SU-DHL-6 (cell line): ENCODE results near the gene PRCD.

Experiments used
- H2AFZ ChIP-seq: fragments of 200-600 bp; sonication (generic); 2 replicates; pipeline ENCODE4 v1.6.1; 2014; ENCODE audit warnings: low read depth, mild to moderate bottlenecking, moderate library complexity, mixed read lengths, antibody characterized with exemption, low read length; ENCODE audit not compliant: severe bottlenecking
- H3F3A ChIP-seq: fragments of 200-600 bp; shearing (Covaris generic); 2 replicates; pipeline ENCODE4 v1.6.0; 2016; ENCODE audit warnings: antibody characterized with exemption, mild to moderate bottlenecking; ENCODE audit not compliant: insufficient read depth
- H3K27ac ChIP-seq: fragments of 200-600 bp; sonication (generic); 2 replicates; pipeline ENCODE4 v1.5.1; 2016; ENCODE audit warnings: low read depth, mild to moderate bottlenecking, low read length, moderate library complexity, mixed read lengths
- H3K27me3 ChIP-seq: fragments of 200-600 bp; sonication (generic), shearing (Covaris generic); 2 replicates; pipeline ENCODE4 v1.6.0; 2014; ENCODE audit warnings: mild to moderate bottlenecking, low read length
- H3K36me3 ChIP-seq: fragments of 200-600 bp; sonication (generic); 2 replicates; pipeline ENCODE4 v1.6.1; 2014; ENCODE audit warnings: mild to moderate bottlenecking, low read length, mixed read lengths
- H3K4me2 ChIP-seq: fragments of 300-600, 200-600 bp; shearing (Covaris generic), sonication (generic); 2 replicates; pipeline ENCODE4 v1.6.0; 2014; ENCODE audit warnings: low read length, low read depth, mild to moderate bottlenecking; ENCODE audit not compliant: poor library complexity, severe bottlenecking
- H3K4me3 ChIP-seq: fragments of 200-600 bp; sonication (generic); 2 replicates; pipeline ENCODE4 v1.5.1; 2014; ENCODE audit warnings: antibody characterized with exemption, low read length, mild to moderate bottlenecking, mixed read lengths; ENCODE audit not compliant: insufficient read depth, poor library complexity, severe bottlenecking
- H3K79me2 ChIP-seq: fragments of 200-600 bp; sonication (generic); 2 replicates; pipeline ENCODE4 v1.6.1; 2014; ENCODE audit warnings: mild to moderate bottlenecking, low read length, moderate library complexity; ENCODE audit not compliant: insufficient read depth
- H3K9ac ChIP-seq: fragments of 200-600 bp; sonication (generic); 2 replicates; pipeline ENCODE4 v1.7.0; 2014; ENCODE audit warnings: mild to moderate bottlenecking, low read length
- H3K9me2 ChIP-seq: fragments of 200-600 bp; sonication (generic); replicated peaks from 2 replicates; pipeline ENCODE4 v1.6.1; 2014; ENCODE audit warnings: low read length; ENCODE audit not compliant: insufficient read depth
- H3K9me3 ChIP-seq: fragments of 200-600 bp; sonication (generic); 2 replicates; pipeline ENCODE4 v1.6.1; 2014; ENCODE audit warnings: low read length, mixed read lengths; ENCODE audit not compliant: insufficient read depth
- H4K20me1 ChIP-seq: fragments of 200-600 bp; sonication (generic); 2 replicates; pipeline ENCODE4 v1.6.1; 2014; ENCODE audit warnings: low read depth, mild to moderate bottlenecking, antibody characterized with exemption, low read length, moderate library complexity, mixed read lengths
- CTCF ChIP-seq: fragments of 200-600 bp; sonication (generic); IDR thresholded peaks from one replicate; pipeline ENCODE4 v1.5.1; 2017; ENCODE audit warnings: antibody characterized with exemption, mild to moderate bottlenecking, low read length, moderate library complexity; ENCODE audit not compliant: insufficient read depth, poor library complexity, severe bottlenecking
- EZH2phosphoT487 ChIP-seq: fragments of 200-600 bp; sonication (generic), shearing (Covaris generic); conservative IDR thresholded peaks from 2 replicates; pipeline ENCODE4 v1.6.1; 2018; ENCODE audit warnings: mild to moderate bottlenecking, antibody characterized with exemption, low read length, moderate library complexity, mixed read lengths

The PRCD gene

GRCh38 chr17:76492123-76492988, 47.5 kb upstream of the PRCD start:
- Histone ChIP-seq H3K4me2 (peak overlapping the region; percentile 59), H4K20me1 (no peaks in the 10 kb centered on the region), H3K4me3 (peak overlapping the region; percentile 12), H3K79me2 (peaks cover 2% of the 10 kb centered on the region), H3K27me3 (no peaks in the 10 kb centered on the region), H3K9ac (peak overlapping the region; percentile 60), H3K36me3 (no peaks in the 10 kb centered on the region), H3F3A (peaks cover 33% of the 10 kb centered on the region), H3K9me2 (no peaks in the 10 kb centered on the region), H2AFZ (no peak overlapping the region), H3K27ac (peak overlapping the region; percentile 90), H3K9me3 (no peaks in the 10 kb centered on the region)
- no peak for TF ChIP-seq EZH2phosphoT487
- no peak for TF ChIP-seq CTCF

DNA sequence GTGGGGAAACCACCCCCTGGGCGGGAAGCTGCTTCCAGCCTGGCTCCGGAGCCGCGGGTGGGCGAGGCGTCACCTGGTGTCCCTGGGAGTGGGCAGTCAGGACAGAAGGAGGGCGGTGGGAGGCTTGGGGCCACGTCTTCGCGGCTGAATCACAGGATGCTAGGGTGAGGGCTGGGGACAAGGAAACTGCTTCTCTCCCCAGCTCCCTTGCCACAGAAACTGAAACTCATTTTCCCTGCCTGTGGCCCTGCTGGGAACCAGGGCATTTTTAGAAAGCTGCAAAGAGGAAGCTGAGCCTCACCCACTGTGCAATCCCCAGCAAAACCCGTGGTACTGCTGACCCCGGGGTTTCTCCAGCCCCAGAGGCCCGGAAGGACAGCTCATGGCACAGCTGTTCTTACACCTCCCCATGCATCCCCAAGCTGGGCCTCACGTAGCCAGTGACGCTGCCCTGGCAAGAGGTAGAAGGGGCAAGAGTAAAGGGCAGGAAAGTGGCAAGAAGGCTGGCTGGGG, 46.8 kb upstream of the PRCD start:
- Histone ChIP-seq H3K79me2 (peaks cover 9% of the 10 kb centered on the region), H3K36me3 (no peaks in the 10 kb centered on the region), H3K27me3 (no peaks in the 10 kb centered on the region), H3F3A (peaks cover 30% of the 10 kb centered on the region), H3K9me3 (no peaks in the 10 kb centered on the region), H2AFZ (no peak overlapping the region), H3K9ac (peak overlapping the region; percentile 60), H4K20me1 (no peaks in the 10 kb centered on the region), H3K4me3 (peak overlapping the region; percentile 12), H3K27ac (peak overlapping the region; percentile 90), H3K4me2 (peak overlapping the region; percentile 59), H3K9me2 (no peaks in the 10 kb centered on the region)
- TF ChIP-seq CTCF (no peak), EZH2phosphoT487 (no peak)

- no peaks in the 10 kb centered on the region for H3K36me3 ChIP-seq
- TF ChIP-seq EZH2phosphoT487: no peak
- H3K4me2 ChIP-seq: peak overlapping the region; percentile 59
Observed at GRCh38 chr17:76493505-76494167, 46.2 kb upstream of the PRCD start.

More at GRCh38 chr17:76493505-76494167, 46.2 kb upstream of the PRCD start:
- peak overlapping the region; percentile 60 for H3K9ac ChIP-seq
- no peaks in the 10 kb centered on the region for H4K20me1 ChIP-seq
- peaks cover 13% of the 10 kb centered on the region for H3K79me2 ChIP-seq
- H3K9me2 ChIP-seq: no peaks in the 10 kb centered on the region
- peaks cover 30% of the 10 kb centered on the region for H3F3A ChIP-seq
- H3K27me3 ChIP-seq: no peaks in the 10 kb centered on the region
- H2AFZ ChIP-seq: no peak overlapping the region
- peak overlapping the region; percentile 90 for H3K27ac ChIP-seq
- peak overlapping the region; percentile 12 for H3K4me3 ChIP-seq
- no peaks in the 10 kb centered on the region for H3K9me3 ChIP-seq
